ENCODE measurements around the gene MFSD2B.

- TF ChIP-seq POLR2A (IDR thresholded peaks at IDR 0.05): no peak
- TF ChIP-seq, protein P1, sequence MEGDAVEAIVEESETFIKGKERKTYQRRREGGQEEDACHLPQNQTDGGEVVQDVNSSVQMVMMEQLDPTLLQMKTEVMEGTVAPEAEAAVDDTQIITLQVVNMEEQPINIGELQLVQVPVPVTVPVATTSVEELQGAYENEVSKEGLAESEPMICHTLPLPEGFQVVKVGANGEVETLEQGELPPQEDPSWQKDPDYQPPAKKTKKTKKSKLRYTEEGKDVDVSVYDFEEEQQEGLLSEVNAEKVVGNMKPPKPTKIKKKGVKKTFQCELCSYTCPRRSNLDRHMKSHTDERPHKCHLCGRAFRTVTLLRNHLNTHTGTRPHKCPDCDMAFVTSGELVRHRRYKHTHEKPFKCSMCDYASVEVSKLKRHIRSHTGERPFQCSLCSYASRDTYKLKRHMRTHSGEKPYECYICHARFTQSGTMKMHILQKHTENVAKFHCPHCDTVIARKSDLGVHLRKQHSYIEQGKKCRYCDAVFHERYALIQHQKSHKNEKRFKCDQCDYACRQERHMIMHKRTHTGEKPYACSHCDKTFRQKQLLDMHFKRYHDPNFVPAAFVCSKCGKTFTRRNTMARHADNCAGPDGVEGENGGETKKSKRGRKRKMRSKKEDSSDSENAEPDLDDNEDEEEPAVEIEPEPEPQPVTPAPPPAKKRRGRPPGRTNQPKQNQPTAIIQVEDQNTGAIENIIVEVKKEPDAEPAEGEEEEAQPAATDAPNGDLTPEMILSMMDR (IDR thresholded peaks at IDR 0.05): no peak
These were observed 1.6 kb downstream of the MFSD2B start for GRCh38 chr2:24011250-24012104.
